ENCODE results near the gene IL20RA. TPM values are rescaled to one million over a fixed set of nuclear protein-coding genes. Genes with fewer than 3 reads are reported as not detected.

The IL20RA gene, protein sequence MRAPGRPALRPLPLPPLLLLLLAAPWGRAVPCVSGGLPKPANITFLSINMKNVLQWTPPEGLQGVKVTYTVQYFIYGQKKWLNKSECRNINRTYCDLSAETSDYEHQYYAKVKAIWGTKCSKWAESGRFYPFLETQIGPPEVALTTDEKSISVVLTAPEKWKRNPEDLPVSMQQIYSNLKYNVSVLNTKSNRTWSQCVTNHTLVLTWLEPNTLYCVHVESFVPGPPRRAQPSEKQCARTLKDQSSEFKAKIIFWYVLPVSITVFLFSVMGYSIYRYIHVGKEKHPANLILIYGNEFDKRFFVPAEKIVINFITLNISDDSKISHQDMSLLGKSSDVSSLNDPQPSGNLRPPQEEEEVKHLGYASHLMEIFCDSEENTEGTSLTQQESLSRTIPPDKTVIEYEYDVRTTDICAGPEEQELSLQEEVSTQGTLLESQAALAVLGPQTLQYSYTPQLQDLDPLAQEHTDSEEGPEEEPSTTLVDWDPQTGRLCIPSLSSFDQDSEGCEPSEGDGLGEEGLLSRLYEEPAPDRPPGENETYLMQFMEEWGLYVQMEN
- not detected for total RNA-seq

DNA sequence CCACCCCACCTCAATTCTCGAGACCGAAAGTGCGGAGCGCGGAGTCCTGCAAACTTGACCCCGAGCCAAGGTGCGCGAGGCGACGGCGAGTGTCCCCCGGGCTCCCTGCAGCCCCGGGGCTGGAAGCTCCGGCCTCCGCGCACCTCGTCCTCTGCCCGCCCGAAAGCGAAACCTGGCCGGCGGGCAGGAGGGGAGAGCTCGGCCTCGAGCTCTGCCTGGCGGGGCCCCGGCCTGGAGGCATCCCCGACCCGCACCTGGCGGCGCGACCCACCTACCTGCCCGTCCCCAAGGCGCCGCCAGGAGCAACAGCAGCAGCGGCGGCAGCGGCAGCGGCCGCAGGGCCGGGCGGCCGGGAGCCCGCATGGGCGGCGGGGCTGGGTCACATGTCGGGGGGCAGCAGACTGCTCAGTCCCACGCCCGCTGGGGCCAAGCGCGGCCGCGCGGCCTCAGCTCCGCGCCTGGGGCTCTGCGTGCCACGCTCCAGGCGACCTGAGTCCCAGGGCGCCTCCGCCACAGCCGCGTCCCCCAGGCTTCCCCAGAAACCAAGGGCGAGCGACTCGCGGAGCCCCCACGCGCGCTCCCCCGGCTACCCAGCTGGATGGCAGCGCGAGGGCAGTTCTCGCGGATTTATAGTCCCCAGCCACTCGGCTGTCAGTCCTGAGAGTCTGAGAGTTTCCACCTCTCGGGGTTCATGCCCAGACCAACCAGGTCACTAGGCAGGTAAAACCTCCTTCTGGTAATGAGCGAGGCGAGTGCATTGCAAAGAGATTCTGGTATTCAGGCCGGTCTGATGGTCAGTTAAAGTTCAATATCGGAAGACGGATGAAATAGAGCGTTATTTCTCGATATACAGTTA lies at the start of gene IL20RA:
IL20RA (minus strand) TSS at position 600 of the 856 bp plus-strand sequence; CDS start at position 363, 237 bp downstream.

Small RNAs within 50 kb of the gene (small RNA-seq; reads per million reads assigned to genes)
- gene RPL35AP3, result 0 reads per million in 2 donors

Other genes starting within 250 kb of the IL20RA start
- 1 to 10 TPM; 6.2 to 6.3 TPM for gene PEX7, start 222.4 kb downstream of the IL20RA start, total RNA-seq
- gene SLC35D3, start 122.7 kb downstream of the IL20RA start, total RNA-seq, result under 1 TPM in 1 of 2 donors, not detected in 1; under 0.01 TPM
- not detected for gene IL22RA2, start 128.7 kb upstream of the IL20RA start, total RNA-seq
- 10 to 100 TPM; 34.8 to 54.6 TPM for gene IFNGR1, start 174.4 kb upstream of the IL20RA start, total RNA-seq